Fibroblast of mammary gland (primary cell): ENCODE results near the gene LHX4.
A peak's percentile ranks its signal among the peaks of the same experiment; 100 is the strongest.

Experiments used
- DNase-seq: peaks from one replicate; pipeline ENCODE4 v3.0.0-alpha.2; 2010; ENCODE audit warnings: low read depth
- H3K4me3 ChIP-seq: 2 replicates; pipeline ENCODE4 v1.5.1; 2011; ENCODE audit warnings: low read depth, mild to moderate bottlenecking, low read length, moderate library complexity; ENCODE audit not compliant: control insufficient read depth
- CTCF ChIP-seq: conservative IDR thresholded peaks from 2 replicates; pipeline ENCODE4 v1.5.1; 2011; ENCODE audit warnings: low read depth, low read length, inconsistent platforms; ENCODE audit not compliant: control insufficient read depth, insufficient read depth

LHX4 gene

GRCh38 chr1:180241716-180242544, 11.9 kb downstream of the LHX4 start:
- H3K4me3 ChIP-seq, result no peak overlapping the region
- peak; percentile 17 for DNase-seq
- TF ChIP-seq CTCF, result no peak

GRCh38 chr1:180243517-180244221, 13.6 kb downstream of the LHX4 start:
- H3K4me3 ChIP-seq, result no peak overlapping the region
- TF ChIP-seq CTCF, result no peak
- no peak for DNase-seq

- TF ChIP-seq CTCF, result no peak
- no peak overlapping the region for H3K4me3 ChIP-seq
- no peak for DNase-seq
Measured at GRCh38 chr1:180244840-180245239, 14.8 kb downstream of the LHX4 start.

- DNase-seq, result no peak
- no peak for TF ChIP-seq CTCF
- H3K4me3 ChIP-seq, result no peak overlapping the region
Measured at GRCh38 chr1:180246579-180246978, 16.5 kb downstream of the LHX4 start.

GRCh38 chr1:180247061-180247460, 17.0 kb downstream of the LHX4 start:
- TF ChIP-seq CTCF, result no peak
- DNase-seq, result no peak
- no peak overlapping the region for H3K4me3 ChIP-seq

GRCh38 chr1:180247580-180247979, 17.5 kb downstream of the LHX4 start:
- TF ChIP-seq CTCF, result no peak
- H3K4me3 ChIP-seq, result no peak overlapping the region
- DNase-seq, result no peak

GRCh38 chr1:180248176-180248575, 18.1 kb downstream of the LHX4 start:
- DNase-seq, result no peak
- no peak overlapping the region for H3K4me3 ChIP-seq
- TF ChIP-seq CTCF, result no peak
